Stimulated activated naive CD4-positive, alpha-beta T cell treated with Interleukin-2 at 50 U/mL for 16 hours (primary cell): Measurements from ENCODE around the gene LLGL2.

Source experiments
- DNase-seq: peaks from one replicate; lab custom pipeline; 2025; lab: John Stamatoyannopoulos, UW

Gene LLGL2

DNA sequence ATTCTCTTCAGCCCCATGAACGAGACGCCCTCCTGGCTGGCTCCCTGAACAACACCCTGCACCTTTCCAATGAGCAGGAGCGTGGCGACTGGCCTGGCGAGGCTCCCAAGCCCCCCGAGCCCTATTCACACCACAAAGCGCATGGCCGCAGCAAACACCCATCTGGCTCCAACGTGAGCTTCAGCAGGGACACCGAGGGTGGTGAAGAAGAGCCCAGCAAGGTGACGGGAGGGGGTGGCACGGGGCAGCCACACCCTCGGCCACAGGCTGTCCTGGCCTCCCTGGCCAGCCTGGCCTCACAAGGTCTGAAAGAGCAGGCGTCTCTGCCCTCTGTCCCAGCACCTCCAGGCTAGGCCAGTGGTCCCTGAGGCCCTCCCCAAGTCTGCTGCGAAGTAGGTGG is 33.8 kb upstream of the LLGL2 start:
- no peak for DNase-seq

DNA sequence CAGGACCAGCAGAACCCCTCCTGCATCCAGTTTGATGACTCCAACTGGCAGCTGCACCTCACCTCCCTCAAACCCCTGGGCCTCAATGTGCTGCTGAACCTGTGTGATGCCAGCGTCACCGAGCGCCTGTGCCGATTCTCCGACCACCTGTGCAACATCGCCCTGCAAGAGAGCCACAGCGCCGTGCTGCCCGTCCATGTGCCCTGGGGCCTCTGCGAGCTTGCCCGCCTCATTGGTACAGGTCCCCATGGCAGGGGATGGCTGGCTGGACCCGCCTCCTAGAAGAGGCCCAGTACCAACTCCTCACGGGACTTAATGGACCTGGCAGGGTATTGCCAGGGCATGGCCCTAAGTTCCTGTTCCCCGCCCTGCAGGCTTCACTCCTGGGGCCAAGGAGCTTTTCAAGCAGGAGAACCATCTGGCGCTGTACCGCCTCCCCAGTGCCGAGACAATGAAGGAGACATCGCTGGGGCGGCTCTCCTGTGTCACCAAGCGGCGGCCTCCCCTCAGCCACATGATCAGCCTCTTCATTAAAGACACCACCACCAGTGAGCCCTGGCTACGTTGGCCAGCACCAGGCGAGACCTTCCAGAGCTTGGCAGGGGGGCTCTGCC is 32.8 kb upstream of the LLGL2 start:
- DNase-seq: no peak

DNA sequence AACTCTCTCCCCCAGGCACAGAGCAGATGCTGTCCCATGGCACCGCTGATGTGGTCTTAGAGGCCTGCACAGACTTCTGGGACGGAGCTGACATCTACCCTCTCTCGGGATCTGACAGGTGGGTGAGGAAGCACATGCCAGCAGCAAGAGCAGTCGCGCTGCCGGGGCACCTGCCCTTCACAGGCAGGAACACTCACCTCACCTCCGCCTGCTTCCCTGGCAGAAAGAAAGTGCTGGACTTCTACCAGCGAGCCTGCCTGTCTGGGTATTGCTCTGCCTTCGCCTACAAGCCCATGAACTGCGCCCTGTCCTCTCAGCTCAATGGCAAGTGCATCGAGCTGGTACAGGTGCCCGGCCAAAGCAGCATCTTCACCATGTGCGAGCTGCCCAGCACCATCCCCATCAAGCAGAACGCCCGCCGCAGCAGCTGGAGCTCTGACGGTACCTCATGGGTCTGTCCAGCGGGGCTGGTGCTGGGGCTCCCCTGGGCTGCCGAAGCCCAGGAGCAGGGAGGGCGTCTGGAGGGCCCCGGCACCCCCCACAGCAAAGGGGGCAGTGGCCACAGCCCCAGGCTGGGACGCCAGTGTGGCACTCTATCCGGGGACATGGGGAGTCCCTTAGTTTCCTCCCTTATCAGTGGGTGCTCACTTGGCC is 31.9 kb upstream of the LLGL2 start:
- DNase-seq: no peak

DNA sequence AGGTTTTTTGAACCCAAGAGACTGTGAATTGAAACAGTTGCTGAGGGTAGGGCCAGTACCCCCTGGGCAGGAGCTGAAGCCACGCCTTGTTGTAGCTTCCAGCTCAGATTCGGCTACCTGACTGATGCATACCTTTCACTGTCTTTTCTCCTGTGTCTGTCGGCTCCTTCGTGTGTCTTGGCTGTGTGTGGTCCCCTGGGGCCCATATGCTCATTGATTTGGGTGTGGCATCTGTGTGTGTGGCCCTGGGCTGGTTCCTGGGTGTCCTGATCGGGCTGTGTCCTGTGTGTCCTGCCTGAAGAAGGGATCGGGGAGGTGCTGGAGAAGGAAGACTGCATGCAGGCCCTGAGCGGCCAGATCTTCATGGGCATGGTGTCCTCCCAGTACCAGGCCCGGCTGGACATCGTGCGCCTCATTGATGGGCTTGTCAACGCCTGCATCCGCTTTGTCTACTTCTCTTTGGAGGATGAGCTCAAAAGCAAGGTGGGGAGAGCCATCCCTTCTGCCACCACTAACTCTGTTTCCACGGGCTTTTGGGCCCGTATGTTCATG is 31.1 kb upstream of the LLGL2 start:
- DNase-seq: no peak

DNA sequence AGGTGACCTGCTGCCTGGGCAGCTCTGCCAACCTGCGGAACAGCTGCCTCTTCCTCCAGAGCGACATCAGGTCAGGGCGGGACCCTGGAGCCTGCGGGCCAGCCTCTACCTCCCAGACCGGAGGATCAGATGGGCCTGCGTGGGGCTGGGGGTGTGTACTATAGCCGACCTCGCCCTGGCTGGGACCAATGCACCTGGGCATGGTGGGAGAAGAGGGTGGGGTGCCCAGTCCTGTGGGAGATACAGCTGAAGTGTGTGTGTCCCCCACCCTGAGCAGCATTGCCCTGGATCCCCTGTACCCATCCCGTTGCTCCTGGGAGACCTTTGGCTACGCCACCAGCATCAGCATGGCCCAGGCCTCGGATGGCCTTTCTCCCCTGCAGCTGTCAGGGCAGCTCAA is 29.5 kb upstream of the LLGL2 start:
- no peak for DNase-seq

DNA sequence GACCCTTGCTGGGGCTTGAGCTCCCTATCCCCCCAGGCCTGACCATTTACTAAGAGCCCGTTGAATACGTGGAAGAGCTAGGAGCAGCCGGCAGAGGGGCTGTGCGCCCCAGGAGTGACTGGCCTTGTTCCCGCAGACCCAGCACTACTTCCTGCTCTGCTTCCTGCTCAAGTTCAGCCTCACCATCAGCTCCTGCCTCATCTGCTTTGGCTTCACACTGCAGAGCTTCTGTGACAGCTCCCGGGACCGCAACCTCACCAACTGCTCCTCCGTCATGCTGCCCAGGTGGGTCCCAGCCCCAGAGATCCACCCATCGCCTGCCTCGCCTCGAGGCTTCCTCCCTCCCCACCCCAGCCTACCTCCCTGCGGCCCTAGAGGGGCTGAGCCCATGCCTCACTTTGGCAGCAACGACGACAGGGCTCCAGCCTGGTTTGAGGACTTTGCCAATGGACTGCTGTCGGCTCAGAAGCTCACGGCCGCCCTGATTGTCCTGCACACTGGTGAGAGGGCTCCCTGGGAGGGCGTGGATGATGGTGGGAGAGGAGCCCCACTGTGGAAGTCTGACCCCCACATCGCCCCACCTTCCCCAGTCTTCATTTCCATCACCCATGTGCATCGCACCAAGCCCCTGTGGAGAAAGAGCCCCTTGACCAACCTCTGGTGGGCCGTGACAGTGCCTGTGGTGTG is 27.3 kb upstream of the LLGL2 start:
- DNase-seq: no peak

DNA sequence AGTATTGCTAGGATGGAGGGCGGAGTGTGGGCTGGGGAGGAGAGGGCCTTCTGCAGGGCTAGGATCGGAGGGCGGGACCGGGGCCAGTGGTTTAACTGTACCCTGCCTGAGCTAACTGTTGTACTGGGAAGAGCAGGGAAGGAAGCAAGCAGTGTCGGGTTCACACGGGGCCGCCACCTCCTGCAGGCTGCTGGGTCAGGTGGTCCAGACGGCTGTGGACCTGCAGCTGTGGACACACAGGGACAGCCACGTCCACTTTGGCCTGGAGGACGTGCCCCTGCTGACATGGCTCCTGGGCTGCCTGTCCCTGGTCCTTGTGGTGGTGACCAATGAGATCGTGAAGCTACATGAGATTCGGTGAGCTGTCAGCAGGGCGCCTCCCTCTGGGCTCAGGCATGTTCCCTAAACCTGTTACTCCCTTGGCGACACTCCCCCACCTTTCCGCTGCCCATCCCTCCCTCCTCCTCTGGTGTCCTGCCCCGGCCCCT is 26.7 kb upstream of the LLGL2 start:
- DNase-seq: no peak

DNA sequence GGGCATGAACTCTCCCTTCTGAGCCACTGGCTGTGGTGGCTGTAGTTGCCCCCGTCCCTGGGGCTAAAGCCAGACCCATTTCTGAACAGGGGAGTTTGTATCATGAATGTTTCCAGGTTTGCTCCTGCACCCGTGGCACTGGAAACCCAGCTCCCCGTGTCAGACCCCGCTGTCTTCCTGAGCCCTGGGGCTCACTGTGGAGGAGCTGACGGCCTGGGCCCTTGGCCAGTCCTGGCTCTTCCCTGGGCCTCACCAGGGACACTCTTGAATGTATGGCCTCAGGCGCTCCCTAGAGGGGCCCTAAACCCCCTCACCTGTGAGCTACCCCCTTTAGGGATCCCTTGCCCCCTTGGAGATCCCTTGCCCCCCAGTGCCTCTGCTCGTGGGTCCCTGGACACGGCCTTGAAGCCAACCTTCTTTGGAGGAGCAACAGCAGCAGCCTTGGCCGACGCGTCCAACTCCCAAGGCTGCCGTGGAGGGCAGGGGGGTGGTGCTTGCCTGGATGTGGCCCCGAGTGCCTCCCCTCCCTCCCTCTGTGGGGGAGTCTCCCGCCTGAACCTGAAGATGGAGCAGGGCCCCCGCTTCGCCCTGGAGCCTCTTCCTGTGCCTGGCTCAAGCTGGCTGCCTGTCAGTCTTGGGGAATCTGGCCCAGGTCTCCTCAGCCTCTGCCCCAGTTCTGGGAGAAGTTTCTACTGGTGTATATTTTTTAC is 26.0 kb upstream of the LLGL2 start:
- no peak for DNase-seq

DNA sequence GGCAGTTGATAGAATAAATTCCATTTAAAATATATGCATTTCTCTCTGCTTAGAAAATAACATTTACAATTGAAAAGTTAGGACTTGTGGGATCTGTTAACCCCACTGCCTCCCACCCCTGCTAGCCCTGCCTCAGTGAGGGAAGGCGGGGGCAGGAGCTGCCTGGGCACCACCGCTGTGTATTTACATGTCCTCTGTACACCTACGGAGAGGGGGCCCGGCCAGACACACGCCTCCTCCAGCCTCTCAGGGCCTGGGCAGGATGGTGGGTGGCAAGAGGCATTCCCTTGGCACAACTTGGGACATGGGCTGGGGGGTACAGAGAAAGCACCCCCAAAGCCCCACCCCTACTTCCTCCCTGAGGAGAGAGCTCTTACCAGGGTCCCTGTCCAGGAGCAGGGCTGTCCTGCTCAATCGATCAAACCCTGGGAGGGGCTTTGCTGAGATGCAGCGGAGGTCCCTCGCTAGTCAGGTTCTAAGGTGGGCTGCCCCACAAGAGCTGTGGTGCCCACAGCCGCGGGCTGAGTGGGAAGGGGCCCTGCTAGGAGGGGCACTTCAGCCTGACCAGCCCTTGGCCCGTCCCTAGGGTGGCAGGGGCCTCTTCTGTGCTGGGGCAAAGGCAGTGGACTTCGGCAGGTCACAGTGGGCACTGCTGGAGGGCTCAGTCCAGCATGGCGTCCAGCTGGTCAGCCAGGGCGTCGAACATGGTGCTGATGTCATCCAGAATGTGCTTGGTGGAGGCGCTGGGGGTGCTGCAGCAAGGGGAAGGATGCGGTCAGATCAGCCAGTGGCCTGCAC is 24.9 kb upstream of the LLGL2 start:
- no peak for DNase-seq

DNA sequence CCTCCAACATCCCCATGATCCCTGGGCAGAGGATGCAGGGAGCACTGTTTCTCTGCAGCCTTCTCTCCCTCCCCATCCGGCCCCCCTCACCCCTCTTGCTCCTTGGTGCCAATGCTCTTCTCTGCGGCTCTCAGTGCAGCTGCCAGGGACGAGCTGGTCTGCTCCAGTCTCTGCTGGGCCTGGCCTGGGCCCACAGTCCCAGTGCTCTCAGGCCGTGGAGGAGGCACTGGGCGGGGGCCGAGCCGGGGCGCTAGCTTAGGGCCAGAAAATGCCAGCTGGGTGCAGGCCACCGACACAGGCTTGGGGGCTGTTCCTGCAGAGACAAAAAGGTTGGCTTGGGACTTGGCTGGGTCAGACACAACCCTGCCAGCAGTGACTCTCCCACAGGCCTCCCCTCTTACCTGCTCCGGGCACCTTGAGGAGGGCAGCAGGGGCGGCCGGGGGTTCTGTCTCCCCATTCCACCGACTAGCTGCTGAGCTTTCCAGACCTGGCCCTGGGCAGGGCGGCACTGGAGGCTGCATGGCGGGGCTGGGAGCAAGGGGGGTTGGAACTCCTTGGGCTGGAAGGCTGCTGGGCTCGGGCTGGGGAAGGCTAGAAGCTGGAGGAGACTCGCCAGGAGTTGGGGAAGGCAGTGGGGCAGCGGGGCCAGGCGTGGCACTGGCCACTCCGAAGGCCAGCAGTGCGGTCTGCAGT is 24.0 kb upstream of the LLGL2 start:
- DNase-seq: no peak

DNA sequence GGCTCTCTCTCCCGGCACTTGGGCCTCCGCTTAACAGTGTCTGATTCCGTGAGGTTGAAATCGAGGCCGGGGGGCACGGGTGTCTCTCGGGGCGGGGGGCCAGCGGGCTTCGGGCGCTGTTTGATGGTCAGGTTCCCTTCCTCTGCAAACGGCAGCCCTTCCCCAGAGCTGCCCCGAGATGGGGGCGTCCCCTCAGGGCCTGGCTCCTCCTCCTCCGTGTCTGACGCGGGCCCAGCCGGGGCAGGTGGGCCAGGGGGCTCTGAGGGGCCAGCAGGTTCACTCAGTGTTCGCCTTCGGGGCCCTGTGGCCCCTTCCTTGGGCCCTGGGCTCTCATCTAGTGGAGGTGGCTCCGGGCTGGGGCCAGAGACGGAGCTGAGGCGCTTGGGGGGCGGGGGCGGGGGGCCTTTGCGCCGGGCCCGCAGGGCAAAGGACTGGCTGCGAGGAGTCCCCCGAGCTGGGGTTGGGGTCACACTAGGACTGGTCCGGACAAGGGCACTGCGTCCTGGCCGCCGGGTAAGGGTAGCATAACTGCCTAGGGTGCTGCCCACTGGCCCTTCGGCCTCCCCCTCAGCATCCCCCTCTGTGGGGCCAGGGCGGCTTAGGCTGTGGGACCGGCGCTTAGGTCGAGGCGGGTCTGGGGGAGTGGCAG is 23.3 kb upstream of the LLGL2 start:
- no peak for DNase-seq

DNA sequence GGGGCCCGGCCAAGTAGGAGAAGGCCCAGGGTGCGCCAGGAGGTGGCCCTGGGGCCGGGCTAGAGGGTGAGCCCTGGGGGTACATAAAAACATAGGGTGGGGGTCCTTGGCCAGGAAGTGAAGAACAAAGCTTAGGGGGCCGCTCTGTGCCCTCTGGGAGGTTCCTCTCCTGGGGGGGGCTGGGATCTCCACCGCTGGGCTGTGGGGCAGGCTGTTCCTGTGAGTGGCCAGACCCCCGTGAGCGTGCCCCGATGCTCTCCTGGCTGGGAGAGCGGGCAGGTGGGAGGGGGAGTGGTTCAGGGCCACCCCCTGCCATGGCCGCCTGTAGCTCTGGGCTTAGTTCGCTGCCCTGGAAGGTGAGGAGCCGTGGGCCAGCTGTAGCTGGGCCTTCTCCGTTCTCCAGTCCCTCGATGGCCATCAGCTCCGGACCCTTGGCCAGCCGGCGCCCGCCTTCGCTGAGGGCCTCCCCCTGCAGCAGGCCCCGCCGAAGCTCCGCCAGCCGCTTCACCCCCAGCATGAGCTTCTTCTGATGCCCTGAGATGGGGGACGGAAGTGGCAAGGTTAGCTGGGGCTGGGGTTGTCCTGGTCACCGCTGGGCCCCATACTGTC is 22.7 kb upstream of the LLGL2 start:
- no peak for DNase-seq

DNA sequence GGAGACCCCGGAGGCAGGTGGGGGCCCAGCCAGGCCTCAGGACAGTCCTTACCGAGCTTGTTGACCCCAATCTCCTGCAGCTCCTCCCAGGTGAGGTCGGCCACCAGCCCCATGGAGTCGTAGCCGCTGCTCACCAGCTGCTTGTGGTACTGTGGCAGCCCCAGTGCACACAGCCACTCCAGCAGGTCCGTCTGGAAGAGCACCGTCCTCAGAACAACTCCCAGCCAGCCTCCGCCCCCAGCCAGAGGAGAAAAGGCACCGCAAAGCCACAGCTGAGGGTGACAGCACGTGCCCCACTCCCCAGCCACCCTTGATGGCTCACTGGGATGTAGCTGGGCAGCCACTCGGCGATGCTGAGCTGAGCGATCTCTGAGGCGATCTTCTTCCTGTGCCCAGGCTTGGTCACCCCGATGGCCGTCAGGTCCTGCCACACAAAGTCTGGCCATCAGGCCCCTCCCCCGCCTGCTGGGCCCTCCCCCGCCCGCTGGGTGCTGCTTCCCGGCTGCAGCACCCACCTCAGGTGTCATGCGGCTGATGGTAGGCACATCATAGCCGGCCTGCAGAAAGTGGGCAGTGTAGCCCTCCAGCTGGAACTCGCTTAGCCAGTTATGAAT is 22.1 kb upstream of the LLGL2 start:
- DNase-seq: no peak

DNA sequence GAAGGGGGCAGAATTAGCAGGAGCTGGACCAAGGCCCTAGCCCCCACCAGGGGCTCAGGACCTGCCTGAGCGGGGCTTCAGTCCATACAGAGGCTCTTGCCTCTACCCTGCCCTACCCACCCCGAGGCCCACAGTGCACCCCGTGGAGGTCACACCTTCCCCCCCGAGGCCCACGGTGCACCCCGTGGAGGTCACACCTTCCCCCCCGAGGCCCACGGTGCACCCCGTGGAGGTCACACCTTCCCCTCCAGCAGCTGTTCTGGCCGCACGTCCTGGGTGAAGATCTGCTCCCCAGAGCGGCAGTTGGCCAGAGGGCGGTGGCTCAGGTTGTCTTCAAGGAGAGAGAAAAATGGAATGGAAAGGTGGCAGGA is 21.5 kb upstream of the LLGL2 start:
- DNase-seq: no peak

DNA sequence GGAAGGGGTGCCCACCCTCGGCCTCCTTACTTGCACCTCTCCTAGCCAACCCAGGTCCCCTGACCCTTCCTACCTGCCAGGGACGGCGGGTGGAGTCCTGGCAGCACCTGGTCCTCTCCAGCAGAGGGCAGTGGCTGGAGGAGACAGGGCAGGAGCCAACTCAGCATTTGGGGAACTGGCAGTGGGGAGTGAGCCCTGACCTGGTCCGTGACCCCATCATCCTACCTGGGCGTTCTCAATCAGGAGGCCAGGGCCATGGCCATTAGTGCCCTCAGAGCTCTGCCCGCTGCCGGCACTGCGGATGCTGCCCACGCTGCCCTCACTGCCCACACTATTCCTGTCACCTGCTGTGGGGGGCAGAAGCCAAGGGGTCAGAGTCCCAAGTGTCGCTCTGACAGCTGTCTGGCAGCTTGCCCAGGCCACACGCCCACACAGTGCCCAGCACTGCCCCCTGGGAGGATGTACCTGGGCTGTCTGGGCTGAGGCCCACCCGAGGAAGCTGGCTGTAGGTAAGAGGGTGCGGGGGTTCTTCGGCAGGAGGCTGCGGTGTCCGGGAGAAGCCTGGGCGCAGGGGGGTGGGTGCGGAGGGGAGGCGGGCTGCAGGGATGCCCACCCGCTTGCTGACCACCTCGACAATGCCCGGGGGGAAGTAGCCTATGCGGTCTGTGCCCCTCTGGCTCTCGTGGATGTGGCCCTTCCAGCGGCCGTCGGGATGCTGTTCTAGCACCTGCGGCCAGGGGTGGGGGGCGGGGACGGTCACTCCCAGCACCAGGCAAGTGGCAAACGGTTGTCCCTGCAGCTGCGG is 20.9 kb upstream of the LLGL2 start:
- no peak for DNase-seq

DNA sequence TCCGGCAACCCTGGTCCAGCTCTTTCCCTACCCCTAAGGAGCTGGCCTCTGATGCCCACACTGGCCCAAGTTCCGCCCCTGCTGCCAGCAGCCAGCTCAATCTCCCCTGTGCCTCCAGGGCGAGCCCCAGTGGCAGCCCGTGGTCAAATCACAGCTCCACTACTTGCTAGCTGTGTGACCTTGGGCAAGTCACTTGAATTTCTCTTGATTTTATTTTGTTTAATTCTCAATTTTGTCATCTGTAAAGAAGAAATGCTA is 20.4 kb upstream of the LLGL2 start:
- DNase-seq: no peak

DNA sequence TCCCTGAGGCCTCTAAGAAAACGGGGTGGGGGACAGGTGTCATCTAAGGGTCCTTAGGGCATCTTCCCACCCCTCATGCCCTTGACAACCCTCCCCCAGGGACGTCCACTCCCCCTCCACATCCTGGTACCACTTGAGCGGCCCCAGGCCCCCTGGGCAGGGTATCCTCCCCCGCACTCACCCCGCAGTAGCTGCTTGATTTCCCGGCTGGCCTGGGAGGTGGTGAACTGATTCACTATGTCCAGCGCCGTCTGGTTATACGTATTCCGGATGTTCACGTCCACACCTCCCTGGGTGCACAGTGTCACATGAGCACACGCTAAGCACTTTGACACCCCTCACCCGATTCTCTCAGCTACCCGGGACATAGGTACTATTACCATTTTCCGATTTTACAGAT is 19.9 kb upstream of the LLGL2 start:
- DNase-seq: no peak

DNA sequence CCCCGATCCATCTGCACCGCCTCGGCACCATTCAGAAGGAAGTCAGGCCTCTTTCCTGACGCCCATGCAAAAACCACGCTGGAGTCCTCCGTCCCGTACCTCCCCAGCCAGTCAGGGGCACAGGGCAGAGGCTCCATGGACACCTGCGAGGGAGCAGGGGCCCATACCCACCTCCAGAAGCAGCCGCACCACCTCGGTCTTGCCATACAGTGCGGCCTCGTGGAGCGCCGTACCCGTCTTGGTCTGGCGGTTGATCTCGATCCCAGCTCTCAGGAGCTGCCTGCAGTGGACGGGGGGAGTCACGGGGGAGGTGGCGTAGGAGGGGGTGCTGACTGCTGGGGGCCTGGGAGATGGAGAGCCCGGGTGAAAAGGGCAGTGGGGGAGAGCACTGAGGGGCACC is 19.4 kb upstream of the LLGL2 start:
- DNase-seq: no peak

DNA sequence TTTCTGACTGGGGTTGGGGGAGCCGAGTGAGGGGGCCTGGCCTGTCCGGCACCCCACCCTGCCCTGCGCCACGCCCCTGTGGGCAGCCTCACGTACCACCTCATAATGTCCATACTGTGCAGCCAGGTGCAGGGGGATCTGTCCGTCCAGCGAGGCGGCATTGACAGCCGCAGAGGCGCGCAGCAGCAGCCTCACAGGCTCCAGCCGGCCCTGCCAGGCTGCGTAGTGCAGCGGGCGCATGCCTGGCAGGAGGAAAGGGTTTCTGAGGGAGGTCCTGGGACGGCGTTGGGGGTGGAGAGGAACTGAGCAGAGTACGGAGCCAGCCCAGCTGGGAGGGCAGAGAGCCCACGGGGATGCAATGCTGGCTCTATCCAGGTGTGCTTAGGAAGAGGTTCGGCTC is 18.6 kb upstream of the LLGL2 start:
- no peak for DNase-seq
